GM23338 (cell line): Measurements from ENCODE around the gene ITCH. TPM values are rescaled to one million over a fixed set of nuclear protein-coding genes. Genes with fewer than 3 reads are reported as not detected.

ENCODE experiments used
- ATAC-seq: fragments of 200-7000 bp; cut with Tn5 transposase; 3 replicates; pipeline ENCODE4 v1.9.1; 2020
- DNase-seq: peaks from one replicate; pipeline ENCODE4 v3.0.0-alpha.2; 2015; ENCODE audit warnings: low spot score
- H2AFZ ChIP-seq: fragments of 200-600 bp; sonication (generic); 2 replicates; pipeline ENCODE4 v1.8.0; 2016; ENCODE audit warnings: antibody characterized with exemption, mild to moderate bottlenecking, moderate library complexity
- H3F3A ChIP-seq: fragments of 200-600 bp; sonication (generic); replicated peaks from 2 replicates; pipeline ENCODE4 v1.8.0; 2017; ENCODE audit warnings: antibody characterized with exemption, mixed run types, low read depth
- H3K27ac ChIP-seq: fragments of 200-600 bp; sonication (generic); 2 replicates; pipeline ENCODE4 v1.6.1; 2016; ENCODE audit warnings: low read depth
- H3K27me3 ChIP-seq: fragments of 200-600 bp; sonication (generic); 2 replicates; pipeline ENCODE4 v1.8.0; 2016; ENCODE audit warnings: mild to moderate bottlenecking, mixed run types, moderate library complexity; ENCODE audit not compliant: insufficient read depth
- H3K36me3 ChIP-seq: fragments of 200-600 bp; sonication (generic); 2 replicates; pipeline ENCODE4 v1.8.0; 2016; ENCODE audit warnings: mild to moderate bottlenecking; ENCODE audit not compliant: insufficient read depth
- H3K4me1 ChIP-seq: fragments of 200-600 bp; sonication (generic); 2 replicates; pipeline ENCODE4 v1.8.0; 2016; ENCODE audit warnings: mild to moderate bottlenecking, moderate library complexity; ENCODE audit not compliant: insufficient read depth
- H3K4me2 ChIP-seq: fragments of 200-600 bp; sonication (generic); 2 replicates; pipeline ENCODE4 v1.7.1; 2017; ENCODE audit warnings: mixed run types
- H3K4me3 ChIP-seq: fragments of 200-600 bp; sonication (generic); 2 replicates; pipeline ENCODE4 v1.6.1; 2016; ENCODE audit warnings: mixed run types
- H3K79me2 ChIP-seq: fragments of 200-600 bp; sonication (generic); replicated peaks from 2 replicates; pipeline ENCODE4 v1.8.0; 2017; ENCODE audit warnings: mild to moderate bottlenecking; ENCODE audit not compliant: insufficient read depth
- H3K9me2 ChIP-seq: fragments of 200-600 bp; sonication (generic); 2 replicates; pipeline ENCODE4 v1.8.0; 2017; ENCODE audit not compliant: insufficient read depth
- H4K20me1 ChIP-seq: fragments of 200-600 bp; sonication (generic); replicated peaks from 2 replicates; pipeline ENCODE4 v1.8.0; 2017; ENCODE audit warnings: mild to moderate bottlenecking; ENCODE audit not compliant: insufficient read depth
- H3K27ac Mint-ChIP-seq: 2 replicates; pipeline ENCODE4 v1.8.0; 2020; ENCODE audit warnings: inconsistent platforms, mild to moderate bottlenecking, moderate library complexity, mixed read lengths
- H3K27me3 Mint-ChIP-seq: 3 replicates; pipeline ENCODE4 v1.8.0; 2022; ENCODE audit warnings: low read depth, mild to moderate bottlenecking, moderate library complexity, mixed read lengths, inconsistent platforms; ENCODE audit not compliant: insufficient read depth, poor library complexity
- H3K36me3 Mint-ChIP-seq: 3 replicates; pipeline ENCODE4 v1.8.0; 2021; ENCODE audit warnings: low read depth, mild to moderate bottlenecking, inconsistent platforms, moderate library complexity, mixed read lengths
- H3K4me1 Mint-ChIP-seq: 3 replicates; pipeline ENCODE4 v1.8.0; 2020; ENCODE audit warnings: mild to moderate bottlenecking, inconsistent platforms, mixed read lengths
- H3K4me3 Mint-ChIP-seq: 3 replicates; pipeline ENCODE4 v1.8.0; 2021; ENCODE audit warnings: moderate library complexity, mild to moderate bottlenecking, inconsistent platforms, mixed read lengths
- H3K9me3 Mint-ChIP-seq: 3 replicates; pipeline ENCODE4 v1.8.0; 2020; ENCODE audit warnings: moderate library complexity, mild to moderate bottlenecking, inconsistent platforms, mixed read lengths
- CREB1 ChIP-seq: fragments of 250-450 bp; sonication (Bioruptor Pico); IDR thresholded peaks from 2 replicates; pipeline ENCODE4 v1.5.0; 2020; ENCODE audit warnings: low read depth, mild to moderate bottlenecking, moderate library complexity
- EZH2 ChIP-seq: fragments of 200-600 bp; sonication (generic); IDR thresholded peaks from one replicate; pipeline ENCODE4 v1.8.0; 2017; ENCODE audit warnings: antibody characterized with exemption, mild to moderate bottlenecking, low read depth; ENCODE audit not compliant: unreplicated experiment
- EZH2phosphoT487 ChIP-seq: fragments of 200-600 bp; sonication (generic); IDR thresholded peaks from one replicate; pipeline ENCODE4 v1.8.1; 2018; ENCODE audit warnings: antibody characterized with exemption; ENCODE audit not compliant: unreplicated experiment
- JUNB ChIP-seq: IDR thresholded peaks from one replicate; pipeline ENCODE4 v1.6.1; 2016; ENCODE audit warnings: antibody characterized with exemption; ENCODE audit not compliant: unreplicated experiment
- NANOG ChIP-seq: IDR thresholded peaks from 2 replicates; pipeline ENCODE4 v1.6.1; 2016; ENCODE audit warnings: antibody characterized with exemption, borderline replicate concordance
- POLR2AphosphoS5 ChIP-seq: IDR thresholded peaks from 2 replicates; pipeline ENCODE4 v1.6.1; 2016; ENCODE audit warnings: antibody characterized with exemption, low read depth
- STAT1 ChIP-seq: IDR thresholded peaks from one replicate; pipeline ENCODE4 v1.6.1; 2016; ENCODE audit warnings: antibody characterized with exemption; ENCODE audit not compliant: unreplicated experiment
- ZNF114 ChIP-seq: fragments of 250-450 bp; sonication (Bioruptor Pico); IDR thresholded peaks from 2 replicates; pipeline ENCODE4 v1.5.0; 2020; ENCODE audit warnings: mild to moderate bottlenecking, moderate library complexity
- ZNF331 ChIP-seq: fragments of 250-450 bp; sonication (Bioruptor Pico); IDR thresholded peaks from 2 replicates; pipeline ENCODE4 v1.5.0; 2020; ENCODE audit warnings: low read depth, mild to moderate bottlenecking, moderate library complexity
- polyA plus RNA-seq: library from polyadenylated mRNA; unstranded; fragments of >200 nt; fragmentation: Nextera tagmentation; extraction: Ambion mirVana; gene quantifications from 2 replicates; pipeline ENCODE4 v1.2.1, GENCODE V29; 2016
- total RNA-seq: library from RNA; depleted of rRNA; stranded (reverse); fragments of >200 nt; shearing (Covaris generic); gene quantifications from 2 replicates; pipeline ENCODE4 v1.2.3, GENCODE V29; 2014
- TF ChIP-seq, protein P1 (sequence below): IDR thresholded peaks from 2 replicates; pipeline ENCODE4 v1.6.1; 2016; ENCODE audit warnings: antibody characterized with exemption
- TF ChIP-seq, protein P2 (sequence below), 2 experiments: fragments of 200-600 bp in 1 of 2; sonication (generic) in 1 of 2; conservative IDR thresholded peaks; 2 replicates each; pipeline versions ENCODE4 v1.5.1 to v1.6.1; 2016 to 2017; ENCODE audit warnings: antibody characterized with exemption in 2 of 2, low read depth in 2 of 2, mild to moderate bottlenecking in 2 of 2, moderate library complexity in 1 of 2
- TF ChIP-seq, protein P3 (sequence below): IDR thresholded peaks from one replicate; pipeline ENCODE4 v1.6.1; 2018; ENCODE audit warnings: antibody characterized with exemption; ENCODE audit not compliant: unreplicated experiment
- TF ChIP-seq, protein P4 (sequence below): fragments of 250-450 bp; sonication (Bioruptor Pico); IDR thresholded peaks from 2 replicates; pipeline ENCODE4 v1.5.0; 2020; ENCODE audit warnings: mild to moderate bottlenecking, moderate library complexity

The ITCH gene
- total and polyA plus RNA-seq, 2 experiments from 2014 or later: 16.4 to 31.6 TPM

DNA sequence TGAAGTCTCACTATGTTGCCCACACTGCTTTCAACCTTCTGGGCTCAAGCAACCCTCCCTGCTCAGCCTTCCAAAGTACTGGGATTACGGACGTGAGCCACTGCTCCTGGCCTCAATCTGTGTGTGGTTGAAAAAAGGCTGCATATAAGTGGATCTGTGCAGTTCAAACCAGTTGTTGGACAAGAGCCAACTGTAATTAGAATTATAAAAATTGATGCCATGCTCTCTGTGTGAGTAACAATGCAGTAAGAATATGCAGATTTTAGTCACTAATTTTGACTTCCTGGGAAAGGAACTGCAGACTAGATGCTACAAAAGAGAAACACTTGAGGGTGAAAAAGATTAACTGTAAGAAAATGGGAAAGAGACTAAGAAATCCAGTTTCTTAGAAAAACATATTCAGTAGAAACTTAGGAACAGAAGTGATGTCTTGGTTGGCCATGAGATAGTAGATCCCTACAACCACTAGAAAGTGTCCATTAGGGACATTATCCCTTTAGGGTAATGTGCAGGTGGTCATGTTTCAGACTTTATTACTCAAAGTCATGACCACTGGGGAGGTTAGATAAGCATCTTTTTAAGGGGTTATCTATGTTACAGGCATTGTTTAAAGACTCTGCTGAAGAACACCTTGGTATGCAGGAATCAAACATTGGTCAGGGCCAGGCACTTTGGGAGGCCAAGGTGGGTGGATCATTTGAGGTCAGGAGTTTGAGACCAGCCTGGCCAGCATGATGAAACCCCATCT lies 26.3 kb downstream of the ITCH start:
- peaks cover 15% of the 10 kb centered on the region for H3K36me3 Mint-ChIP-seq
- no peaks in the 10 kb centered on the region for H3K9me3 Mint-ChIP-seq
- no peak overlapping the region for H3K4me2 ChIP-seq
- H4K20me1 ChIP-seq: peaks cover 30% of the 10 kb centered on the region
- no peaks in the 10 kb centered on the region for H3K27me3 ChIP-seq
- no peak overlapping the region for H2AFZ ChIP-seq
- peaks cover 93% of the 10 kb centered on the region for H3K79me2 ChIP-seq
- peaks cover 2% of the 10 kb centered on the region for H3K27me3 Mint-ChIP-seq
- no peak for TF ChIP-seq NANOG
- TF ChIP-seq ZNF331 (CRISPR knock-in tag): no peak
- no peak for TF ChIP-seq ZNF114 (CRISPR knock-in tag)
- TF ChIP-seq CREB1 (CRISPR knock-in tag): no peak
- TF ChIP-seq, protein P1, sequence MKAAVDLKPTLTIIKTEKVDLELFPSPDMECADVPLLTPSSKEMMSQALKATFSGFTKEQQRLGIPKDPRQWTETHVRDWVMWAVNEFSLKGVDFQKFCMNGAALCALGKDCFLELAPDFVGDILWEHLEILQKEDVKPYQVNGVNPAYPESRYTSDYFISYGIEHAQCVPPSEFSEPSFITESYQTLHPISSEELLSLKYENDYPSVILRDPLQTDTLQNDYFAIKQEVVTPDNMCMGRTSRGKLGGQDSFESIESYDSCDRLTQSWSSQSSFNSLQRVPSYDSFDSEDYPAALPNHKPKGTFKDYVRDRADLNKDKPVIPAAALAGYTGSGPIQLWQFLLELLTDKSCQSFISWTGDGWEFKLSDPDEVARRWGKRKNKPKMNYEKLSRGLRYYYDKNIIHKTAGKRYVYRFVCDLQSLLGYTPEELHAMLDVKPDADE: no peak
- TF ChIP-seq, protein P2, sequence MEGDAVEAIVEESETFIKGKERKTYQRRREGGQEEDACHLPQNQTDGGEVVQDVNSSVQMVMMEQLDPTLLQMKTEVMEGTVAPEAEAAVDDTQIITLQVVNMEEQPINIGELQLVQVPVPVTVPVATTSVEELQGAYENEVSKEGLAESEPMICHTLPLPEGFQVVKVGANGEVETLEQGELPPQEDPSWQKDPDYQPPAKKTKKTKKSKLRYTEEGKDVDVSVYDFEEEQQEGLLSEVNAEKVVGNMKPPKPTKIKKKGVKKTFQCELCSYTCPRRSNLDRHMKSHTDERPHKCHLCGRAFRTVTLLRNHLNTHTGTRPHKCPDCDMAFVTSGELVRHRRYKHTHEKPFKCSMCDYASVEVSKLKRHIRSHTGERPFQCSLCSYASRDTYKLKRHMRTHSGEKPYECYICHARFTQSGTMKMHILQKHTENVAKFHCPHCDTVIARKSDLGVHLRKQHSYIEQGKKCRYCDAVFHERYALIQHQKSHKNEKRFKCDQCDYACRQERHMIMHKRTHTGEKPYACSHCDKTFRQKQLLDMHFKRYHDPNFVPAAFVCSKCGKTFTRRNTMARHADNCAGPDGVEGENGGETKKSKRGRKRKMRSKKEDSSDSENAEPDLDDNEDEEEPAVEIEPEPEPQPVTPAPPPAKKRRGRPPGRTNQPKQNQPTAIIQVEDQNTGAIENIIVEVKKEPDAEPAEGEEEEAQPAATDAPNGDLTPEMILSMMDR (conservative IDR thresholded peaks at IDR 0.05; ENCODE audit: low read depth in 2 of 2): no peak
- TF ChIP-seq POLR2AphosphoS5: no peak
- TF ChIP-seq STAT1: no peak
- TF ChIP-seq, protein P3, sequence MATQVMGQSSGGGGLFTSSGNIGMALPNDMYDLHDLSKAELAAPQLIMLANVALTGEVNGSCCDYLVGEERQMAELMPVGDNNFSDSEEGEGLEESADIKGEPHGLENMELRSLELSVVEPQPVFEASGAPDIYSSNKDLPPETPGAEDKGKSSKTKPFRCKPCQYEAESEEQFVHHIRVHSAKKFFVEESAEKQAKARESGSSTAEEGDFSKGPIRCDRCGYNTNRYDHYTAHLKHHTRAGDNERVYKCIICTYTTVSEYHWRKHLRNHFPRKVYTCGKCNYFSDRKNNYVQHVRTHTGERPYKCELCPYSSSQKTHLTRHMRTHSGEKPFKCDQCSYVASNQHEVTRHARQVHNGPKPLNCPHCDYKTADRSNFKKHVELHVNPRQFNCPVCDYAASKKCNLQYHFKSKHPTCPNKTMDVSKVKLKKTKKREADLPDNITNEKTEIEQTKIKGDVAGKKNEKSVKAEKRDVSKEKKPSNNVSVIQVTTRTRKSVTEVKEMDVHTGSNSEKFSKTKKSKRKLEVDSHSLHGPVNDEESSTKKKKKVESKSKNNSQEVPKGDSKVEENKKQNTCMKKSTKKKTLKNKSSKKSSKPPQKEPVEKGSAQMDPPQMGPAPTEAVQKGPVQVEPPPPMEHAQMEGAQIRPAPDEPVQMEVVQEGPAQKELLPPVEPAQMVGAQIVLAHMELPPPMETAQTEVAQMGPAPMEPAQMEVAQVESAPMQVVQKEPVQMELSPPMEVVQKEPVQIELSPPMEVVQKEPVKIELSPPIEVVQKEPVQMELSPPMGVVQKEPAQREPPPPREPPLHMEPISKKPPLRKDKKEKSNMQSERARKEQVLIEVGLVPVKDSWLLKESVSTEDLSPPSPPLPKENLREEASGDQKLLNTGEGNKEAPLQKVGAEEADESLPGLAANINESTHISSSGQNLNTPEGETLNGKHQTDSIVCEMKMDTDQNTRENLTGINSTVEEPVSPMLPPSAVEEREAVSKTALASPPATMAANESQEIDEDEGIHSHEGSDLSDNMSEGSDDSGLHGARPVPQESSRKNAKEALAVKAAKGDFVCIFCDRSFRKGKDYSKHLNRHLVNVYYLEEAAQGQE: no peak
- TF ChIP-seq EZH2phosphoT487: no peak
- no peak for TF ChIP-seq JUNB
- no peak for TF ChIP-seq EZH2
- TF ChIP-seq, protein P4, sequence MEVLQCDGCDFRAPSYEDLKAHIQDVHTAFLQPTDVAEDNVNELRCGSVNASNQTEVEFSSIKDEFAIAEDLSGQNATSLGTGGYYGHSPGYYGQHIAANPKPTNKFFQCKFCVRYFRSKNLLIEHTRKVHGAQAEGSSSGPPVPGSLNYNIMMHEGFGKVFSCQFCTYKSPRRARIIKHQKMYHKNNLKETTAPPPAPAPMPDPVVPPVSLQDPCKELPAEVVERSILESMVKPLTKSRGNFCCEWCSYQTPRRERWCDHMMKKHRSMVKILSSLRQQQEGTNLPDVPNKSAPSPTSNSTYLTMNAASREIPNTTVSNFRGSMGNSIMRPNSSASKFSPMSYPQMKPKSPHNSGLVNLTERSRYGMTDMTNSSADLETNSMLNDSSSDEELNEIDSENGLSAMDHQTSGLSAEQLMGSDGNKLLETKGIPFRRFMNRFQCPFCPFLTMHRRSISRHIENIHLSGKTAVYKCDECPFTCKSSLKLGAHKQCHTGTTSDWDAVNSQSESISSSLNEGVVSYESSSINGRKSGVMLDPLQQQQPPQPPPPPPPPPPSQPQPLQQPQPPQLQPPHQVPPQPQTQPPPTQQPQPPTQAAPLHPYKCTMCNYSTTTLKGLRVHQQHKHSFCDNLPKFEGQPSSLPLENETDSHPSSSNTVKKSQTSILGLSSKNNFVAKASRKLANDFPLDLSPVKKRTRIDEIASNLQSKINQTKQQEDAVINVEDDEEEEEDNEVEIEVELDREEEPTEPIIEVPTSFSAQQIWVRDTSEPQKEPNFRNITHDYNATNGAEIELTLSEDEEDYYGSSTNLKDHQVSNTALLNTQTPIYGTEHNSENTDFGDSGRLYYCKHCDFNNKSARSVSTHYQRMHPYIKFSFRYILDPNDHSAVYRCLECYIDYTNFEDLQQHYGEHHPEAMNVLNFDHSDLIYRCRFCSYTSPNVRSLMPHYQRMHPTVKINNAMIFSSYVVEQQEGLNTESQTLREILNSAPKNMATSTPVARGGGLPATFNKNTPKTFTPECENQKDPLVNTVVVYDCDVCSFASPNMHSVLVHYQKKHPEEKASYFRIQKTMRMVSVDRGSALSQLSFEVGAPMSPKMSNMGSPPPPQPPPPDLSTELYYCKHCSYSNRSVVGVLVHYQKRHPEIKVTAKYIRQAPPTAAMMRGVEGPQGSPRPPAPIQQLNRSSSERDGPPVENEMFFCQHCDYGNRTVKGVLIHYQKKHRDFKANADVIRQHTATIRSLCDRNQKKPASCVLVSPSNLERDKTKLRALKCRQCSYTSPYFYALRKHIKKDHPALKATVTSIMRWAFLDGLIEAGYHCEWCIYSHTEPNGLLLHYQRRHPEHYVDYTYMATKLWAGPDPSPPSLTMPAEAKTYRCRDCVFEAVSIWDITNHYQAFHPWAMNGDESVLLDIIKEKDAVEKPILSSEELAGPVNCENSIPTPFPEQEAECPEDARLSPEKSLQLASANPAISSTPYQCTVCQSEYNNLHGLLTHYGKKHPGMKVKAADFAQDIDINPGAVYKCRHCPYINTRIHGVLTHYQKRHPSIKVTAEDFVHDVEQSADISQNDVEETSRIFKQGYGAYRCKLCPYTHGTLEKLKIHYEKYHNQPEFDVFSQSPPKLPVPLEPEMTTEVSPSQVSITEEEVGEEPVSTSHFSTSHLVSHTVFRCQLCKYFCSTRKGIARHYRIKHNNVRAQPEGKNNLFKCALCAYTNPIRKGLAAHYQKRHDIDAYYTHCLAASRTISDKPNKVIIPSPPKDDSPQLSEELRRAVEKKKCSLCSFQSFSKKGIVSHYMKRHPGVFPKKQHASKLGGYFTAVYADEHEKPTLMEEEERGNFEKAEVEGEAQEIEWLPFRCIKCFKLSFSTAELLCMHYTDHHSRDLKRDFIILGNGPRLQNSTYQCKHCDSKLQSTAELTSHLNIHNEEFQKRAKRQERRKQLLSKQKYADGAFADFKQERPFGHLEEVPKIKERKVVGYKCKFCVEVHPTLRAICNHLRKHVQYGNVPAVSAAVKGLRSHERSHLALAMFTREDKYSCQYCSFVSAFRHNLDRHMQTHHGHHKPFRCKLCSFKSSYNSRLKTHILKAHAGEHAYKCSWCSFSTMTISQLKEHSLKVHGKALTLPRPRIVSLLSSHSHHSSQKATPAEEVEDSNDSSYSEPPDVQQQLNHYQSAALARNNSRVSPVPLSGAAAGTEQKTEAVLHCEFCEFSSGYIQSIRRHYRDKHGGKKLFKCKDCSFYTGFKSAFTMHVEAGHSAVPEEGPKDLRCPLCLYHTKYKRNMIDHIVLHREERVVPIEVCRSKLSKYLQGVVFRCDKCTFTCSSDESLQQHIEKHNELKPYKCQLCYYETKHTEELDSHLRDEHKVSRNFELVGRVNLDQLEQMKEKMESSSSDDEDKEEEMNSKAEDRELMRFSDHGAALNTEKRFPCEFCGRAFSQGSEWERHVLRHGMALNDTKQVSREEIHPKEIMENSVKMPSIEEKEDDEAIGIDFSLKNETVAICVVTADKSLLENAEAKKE: no peak
- no peaks in the 10 kb centered on the region for H3F3A ChIP-seq
- DNase-seq (no peak), ATAC-seq (no peak)
- peak overlapping the region; percentile 80 for H3K27ac Mint-ChIP-seq
- peaks cover 23% of the 10 kb centered on the region for H3K4me1 Mint-ChIP-seq
- no peak overlapping the region for H3K4me3 ChIP-seq
- H3K4me3 Mint-ChIP-seq: no peak overlapping the region
- no peak overlapping the region for H3K27ac ChIP-seq
- H3K4me1 ChIP-seq: peaks cover 7% of the 10 kb centered on the region
- H3K9me2 ChIP-seq: no peaks in the 10 kb centered on the region
- H3K36me3 ChIP-seq: no peaks in the 10 kb centered on the region
